ENCODE results near the gene TBCD. TPM values are rescaled to one million over a fixed set of nuclear protein-coding genes. Genes with fewer than 3 reads are reported as not detected.

The TBCD gene
- total RNA-seq: 53.7 to 62.9 TPM (median 59.8 TPM) in 3 replicates
- long read RNA-seq, full-length matches to known transcripts: 13 of 23 reads
- long read RNA-seq, partial matches to known transcripts: 4 of 23 reads
- long read RNA-seq, other reads (novel, unspliced or antisense): 6 of 23 reads

GRCh38 chr17:82751571-82752370 lies at the start of gene TBCD:
TBCD (plus strand) TSS chr17:82752065; CDS start chr17:82752194, 129 bp downstream.
- peaks cover 3% of the 10 kb centered on the region for H3K36me3 Mint-ChIP-seq (ENCODE audit: low read depth)
- H3K27ac Mint-ChIP-seq (ENCODE audit: unreplicated experiment): peak within 1 kb of the TSS; percentile 89
- H3K27me3 Mint-ChIP-seq (ENCODE audit: low read depth): no peaks in the 10 kb centered on the region
- peak; percentile 80 for DNase-seq (ENCODE audit: low spot score)
- H3K9me3 Mint-ChIP-seq (ENCODE audit: low read depth): peaks cover 3% of the 10 kb centered on the region
- H3K4me3 Mint-ChIP-seq (ENCODE audit: unreplicated experiment): peak within 1 kb of the TSS; percentile 85
- peaks cover 30% of the 10 kb centered on the region for H3K4me1 Mint-ChIP-seq (ENCODE audit: low read depth)
- no peak for TF ChIP-seq CTCF (IDR thresholded peaks at IDR 0.05)

GRCh38 chr17:82702231-82702927 lies 49.5 kb upstream of the TBCD start:
- Mint-ChIP-seq H3K27ac (ENCODE audit: unreplicated experiment) (peak overlapping the region; percentile 92), H3K36me3 (ENCODE audit: low read depth) (no peaks in the 10 kb centered on the region), H3K4me1 (ENCODE audit: low read depth) (peaks cover 29% of the 10 kb centered on the region), H3K27me3 (ENCODE audit: low read depth) (no peaks in the 10 kb centered on the region), H3K4me3 (ENCODE audit: unreplicated experiment) (no peak overlapping the region), H3K9me3 (ENCODE audit: low read depth) (no peaks in the 10 kb centered on the region)
- peak; percentile 48 for TF ChIP-seq CTCF (IDR thresholded peaks at IDR 0.05)
- DNase-seq (ENCODE audit: low spot score): peak; percentile 56

- Mint-ChIP-seq H3K36me3 (ENCODE audit: low read depth) (no peaks in the 10 kb centered on the region), H3K9me3 (ENCODE audit: low read depth) (no peaks in the 10 kb centered on the region), H3K4me1 (ENCODE audit: low read depth) (peaks cover 35% of the 10 kb centered on the region), H3K4me3 (ENCODE audit: unreplicated experiment) (no peak overlapping the region), H3K27me3 (ENCODE audit: low read depth) (no peaks in the 10 kb centered on the region), H3K27ac (ENCODE audit: unreplicated experiment) (no peak overlapping the region)
- no peak for DNase-seq (ENCODE audit: low spot score)
- TF ChIP-seq CTCF (IDR thresholded peaks at IDR 0.05): no peak
Observed at GRCh38 chr17:82703036-82703745, 48.7 kb upstream of the TBCD start.

GRCh38 chr17:82703935-82704865 lies 47.7 kb upstream of the TBCD start:
- TF ChIP-seq CTCF (IDR thresholded peaks at IDR 0.05): no peak
- Mint-ChIP-seq H3K36me3 (ENCODE audit: low read depth) (no peaks in the 10 kb centered on the region), H3K4me1 (ENCODE audit: low read depth) (peaks cover 36% of the 10 kb centered on the region), H3K4me3 (ENCODE audit: unreplicated experiment) (no peak overlapping the region), H3K9me3 (ENCODE audit: low read depth) (no peaks in the 10 kb centered on the region), H3K27me3 (ENCODE audit: low read depth) (no peaks in the 10 kb centered on the region), H3K27ac (ENCODE audit: unreplicated experiment) (peak overlapping the region; percentile 49)
- no peak for DNase-seq (ENCODE audit: low spot score)
